ENCODE measurements around the gene ST6GALNAC3.

ST6GALNAC3 gene

DNA sequence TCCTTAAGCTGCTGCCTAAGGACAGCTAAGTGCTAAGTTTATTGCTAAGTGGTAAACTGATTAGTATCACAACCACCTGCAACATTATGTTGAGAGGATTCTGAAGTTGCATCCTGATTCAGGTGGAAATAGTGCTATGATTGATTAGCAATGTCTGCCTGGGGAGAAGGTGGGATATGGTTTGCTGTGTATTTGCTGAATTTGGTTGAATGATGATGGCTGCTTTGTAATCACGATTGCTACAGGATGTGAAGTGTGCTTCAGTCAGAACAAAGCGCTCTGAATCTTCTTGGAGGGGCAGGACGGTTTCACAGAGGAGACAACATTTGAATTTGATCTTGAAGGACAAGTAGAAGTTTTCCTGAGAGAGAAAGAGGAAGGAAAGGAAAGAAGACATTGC lies 226.0 kb downstream of the ST6GALNAC3 start:
- no peaks in the 10 kb centered on the region for H3K36me3 ChIP-seq
- no peak overlapping the region for H3K27ac ChIP-seq
- H3K4me3 ChIP-seq (ENCODE audit: low read depth in 1 of 2, low read length in 1 of 2), result no peak overlapping the region
- TF ChIP-seq, protein P1, sequence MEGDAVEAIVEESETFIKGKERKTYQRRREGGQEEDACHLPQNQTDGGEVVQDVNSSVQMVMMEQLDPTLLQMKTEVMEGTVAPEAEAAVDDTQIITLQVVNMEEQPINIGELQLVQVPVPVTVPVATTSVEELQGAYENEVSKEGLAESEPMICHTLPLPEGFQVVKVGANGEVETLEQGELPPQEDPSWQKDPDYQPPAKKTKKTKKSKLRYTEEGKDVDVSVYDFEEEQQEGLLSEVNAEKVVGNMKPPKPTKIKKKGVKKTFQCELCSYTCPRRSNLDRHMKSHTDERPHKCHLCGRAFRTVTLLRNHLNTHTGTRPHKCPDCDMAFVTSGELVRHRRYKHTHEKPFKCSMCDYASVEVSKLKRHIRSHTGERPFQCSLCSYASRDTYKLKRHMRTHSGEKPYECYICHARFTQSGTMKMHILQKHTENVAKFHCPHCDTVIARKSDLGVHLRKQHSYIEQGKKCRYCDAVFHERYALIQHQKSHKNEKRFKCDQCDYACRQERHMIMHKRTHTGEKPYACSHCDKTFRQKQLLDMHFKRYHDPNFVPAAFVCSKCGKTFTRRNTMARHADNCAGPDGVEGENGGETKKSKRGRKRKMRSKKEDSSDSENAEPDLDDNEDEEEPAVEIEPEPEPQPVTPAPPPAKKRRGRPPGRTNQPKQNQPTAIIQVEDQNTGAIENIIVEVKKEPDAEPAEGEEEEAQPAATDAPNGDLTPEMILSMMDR (IDR thresholded peaks at IDR 0.05), result no peak
- H3K9me3 ChIP-seq, result no peaks in the 10 kb centered on the region
- H3K4me1 ChIP-seq (ENCODE audit: control insufficient read depth in 1 of 2, insufficient read depth in 1 of 2, low read depth in 1 of 2, low read length in 1 of 2), result no peaks in the 10 kb centered on the region
- no peaks in the 10 kb centered on the region for H3K27me3 ChIP-seq

DNA sequence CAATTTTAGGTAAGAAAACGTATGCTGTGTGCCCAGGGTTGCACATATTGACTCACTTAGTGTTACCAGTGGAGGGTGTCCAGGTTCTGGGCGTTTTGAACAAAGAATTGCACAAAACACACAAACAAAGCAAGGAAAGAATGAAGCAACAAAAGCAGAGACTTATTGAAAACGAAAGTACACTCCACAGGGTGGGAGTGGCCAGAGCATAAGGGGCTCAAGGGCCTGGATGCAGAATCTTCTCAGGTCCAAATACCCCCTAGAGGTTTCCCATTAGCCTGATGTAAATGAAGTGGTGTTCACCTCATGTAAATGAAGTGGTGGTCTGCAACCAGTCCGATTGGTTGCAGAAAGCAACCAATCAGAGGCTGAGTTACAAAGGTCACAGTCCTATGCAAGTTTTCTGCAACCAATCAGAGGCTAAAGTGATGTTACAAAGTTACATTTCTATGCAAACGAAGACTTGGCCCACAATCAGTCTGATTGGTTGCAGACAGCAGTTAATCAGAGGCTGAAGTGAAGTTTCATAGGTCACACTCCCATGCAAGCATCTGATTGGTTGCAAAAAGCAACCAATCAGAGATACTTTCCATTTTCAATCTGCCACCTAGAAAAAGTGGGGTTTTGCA lies 228.3 kb downstream of the ST6GALNAC3 start:
- Histone ChIP-seq H3K27ac (no peak overlapping the region), H3K4me1 (ENCODE audit: control insufficient read depth in 1 of 2, insufficient read depth in 1 of 2, low read depth in 1 of 2, low read length in 1 of 2) (no peaks in the 10 kb centered on the region), H3K27me3 (no peaks in the 10 kb centered on the region), H3K36me3 (no peaks in the 10 kb centered on the region), H3K4me3 (ENCODE audit: low read depth in 1 of 2, low read length in 1 of 2) (no peak overlapping the region), H3K9me3 (no peaks in the 10 kb centered on the region)
- TF ChIP-seq, protein P1 (IDR thresholded peaks at IDR 0.05), result no peak

DNA sequence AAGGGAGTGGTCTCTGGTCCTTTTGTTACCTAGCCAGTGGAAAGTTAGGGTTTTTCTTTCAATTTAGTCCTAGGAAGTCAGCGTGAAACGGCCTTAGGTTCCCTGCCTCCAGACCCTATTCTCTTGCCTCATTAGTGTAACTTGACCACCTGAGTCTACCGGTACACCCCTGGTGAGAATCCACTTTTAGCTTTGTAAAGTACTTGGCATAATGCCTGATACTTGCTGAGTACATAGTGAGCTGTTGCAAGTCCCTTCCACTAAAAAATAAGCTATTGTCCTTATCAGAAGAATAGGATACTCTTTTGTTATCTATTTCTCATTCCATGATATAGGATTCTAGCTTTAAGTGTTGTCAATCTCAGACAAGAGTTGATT lies 228.8 kb downstream of the ST6GALNAC3 start:
- TF ChIP-seq, protein P1 (IDR thresholded peaks at IDR 0.05), result no peak
- Histone ChIP-seq H3K9me3 (no peaks in the 10 kb centered on the region), H3K4me3 (ENCODE audit: low read depth in 1 of 2, low read length in 1 of 2) (no peak overlapping the region), H3K36me3 (no peaks in the 10 kb centered on the region), H3K27me3 (no peaks in the 10 kb centered on the region), H3K27ac (no peak overlapping the region), H3K4me1 (ENCODE audit: control insufficient read depth in 1 of 2, insufficient read depth in 1 of 2, low read depth in 1 of 2, low read length in 1 of 2) (no peaks in the 10 kb centered on the region)

DNA sequence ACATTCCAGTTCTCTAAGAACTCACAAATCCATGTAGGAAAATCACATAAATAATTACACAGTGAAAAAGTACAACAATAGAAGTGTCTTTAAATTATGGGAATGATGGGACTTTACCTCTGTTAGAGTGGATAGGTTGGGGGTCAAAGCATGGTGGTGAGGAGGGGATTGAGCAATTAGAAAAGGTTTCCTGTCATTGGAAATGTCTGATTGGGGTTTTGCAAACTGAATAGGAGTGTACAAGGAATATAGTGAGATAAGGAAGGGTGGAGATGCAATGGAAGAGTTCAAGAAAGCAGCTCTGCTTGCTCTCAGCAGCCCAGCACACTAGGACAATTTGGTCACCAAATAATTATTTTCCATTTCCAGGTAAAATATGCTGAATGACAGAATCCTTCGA lies 238.8 kb downstream of the ST6GALNAC3 start:
- TF ChIP-seq, protein P1 (IDR thresholded peaks at IDR 0.05), result no peak
- Histone ChIP-seq H3K27me3 (no peaks in the 10 kb centered on the region), H3K9me3 (no peaks in the 10 kb centered on the region), H3K4me1 (ENCODE audit: control insufficient read depth in 1 of 2, insufficient read depth in 1 of 2, low read depth in 1 of 2, low read length in 1 of 2) (no peaks in the 10 kb centered on the region), H3K36me3 (no peaks in the 10 kb centered on the region), H3K27ac (no peak overlapping the region), H3K4me3 (ENCODE audit: low read depth in 1 of 2, low read length in 1 of 2) (no peak overlapping the region)

DNA sequence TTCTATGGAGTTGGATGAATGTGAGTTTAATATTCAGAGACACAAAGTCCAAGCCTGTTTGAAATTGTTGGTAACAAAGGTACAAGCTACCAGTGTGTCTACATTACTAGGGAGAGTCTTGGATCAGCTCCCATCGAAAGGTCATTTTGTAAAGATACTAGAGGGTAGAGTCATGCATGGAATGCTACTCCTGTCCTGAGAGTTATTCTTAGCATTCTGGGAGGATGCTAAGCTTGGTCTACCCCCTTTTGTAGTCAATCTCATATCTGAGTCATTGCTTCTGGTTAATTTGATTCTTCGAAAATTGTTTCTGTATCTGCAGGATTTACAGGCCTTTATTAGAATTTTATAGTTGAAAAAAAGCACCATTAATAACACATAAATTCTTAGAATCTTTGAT lies 240.2 kb downstream of the ST6GALNAC3 start:
- H3K4me1 ChIP-seq (ENCODE audit: control insufficient read depth in 1 of 2, insufficient read depth in 1 of 2, low read depth in 1 of 2, low read length in 1 of 2), result no peaks in the 10 kb centered on the region
- no peak overlapping the region for H3K27ac ChIP-seq
- H3K36me3 ChIP-seq, result no peaks in the 10 kb centered on the region
- TF ChIP-seq, protein P1 (IDR thresholded peaks at IDR 0.05), result no peak
- no peak overlapping the region for H3K4me3 ChIP-seq (ENCODE audit: low read depth in 1 of 2, low read length in 1 of 2)
- no peaks in the 10 kb centered on the region for H3K9me3 ChIP-seq
- H3K27me3 ChIP-seq, result no peaks in the 10 kb centered on the region
